HG02610 (cell line): ENCODE data around the gene SELENOK.
A peak's percentile ranks its signal among the peaks of the same experiment; 100 is the strongest.

Experiments
- ATAC-seq: cut with Tn5 transposase; IDR thresholded peaks from one replicate; pipeline ENCODE4 v1.9.1; 2021; ENCODE audit warnings: mild to moderate bottlenecking, moderate library complexity; ENCODE audit not compliant: unreplicated experiment

Gene SELENOK

DNA sequence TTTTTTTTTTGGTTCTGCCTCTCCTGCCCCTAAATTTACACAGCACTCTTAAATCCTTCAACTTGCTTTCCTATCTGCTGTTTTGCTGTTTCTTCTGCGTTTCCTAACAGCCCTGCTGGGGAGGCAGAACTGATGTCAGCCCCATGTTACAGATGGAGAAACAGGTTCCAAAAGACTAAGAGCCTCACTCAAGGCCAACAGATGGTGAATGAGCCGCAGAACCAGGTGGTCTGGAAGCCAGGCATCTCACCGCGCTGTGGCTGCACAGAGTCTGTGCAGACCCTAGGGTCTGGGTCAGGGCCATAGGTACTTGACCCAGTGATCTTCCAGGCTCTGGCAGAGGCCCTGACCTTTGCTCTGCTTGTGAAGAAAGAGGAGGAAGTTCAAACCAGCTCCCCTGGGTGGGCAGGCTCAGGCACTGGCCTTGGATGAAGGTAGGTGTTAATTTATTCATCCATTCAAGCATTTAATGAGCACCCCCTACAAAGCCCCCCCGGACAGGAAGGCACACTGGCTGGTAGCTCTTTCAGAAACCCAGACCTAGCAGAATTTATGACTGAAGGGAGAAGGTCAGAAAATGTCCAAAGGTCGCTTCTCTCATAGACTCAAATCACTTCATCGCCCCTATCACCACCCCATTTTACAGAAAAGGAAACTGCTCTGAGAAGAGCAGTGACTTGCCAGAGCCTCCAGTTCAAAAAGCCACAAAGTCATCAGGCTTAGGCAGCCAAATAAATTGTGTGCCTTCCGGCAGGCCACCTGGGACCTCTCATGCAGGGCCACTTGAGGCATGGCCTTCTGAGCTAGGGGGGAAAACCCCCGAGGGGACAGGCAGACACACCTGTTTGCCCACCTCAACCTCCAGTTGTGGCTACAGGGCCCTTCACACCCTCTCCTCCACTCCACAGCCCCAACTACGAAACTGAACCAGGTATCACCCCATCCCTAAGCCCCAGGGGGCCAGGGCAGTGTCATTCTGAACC lies 48.2 kb downstream of the SELENOK start:
- peak; percentile 34 for ATAC-seq

DNA sequence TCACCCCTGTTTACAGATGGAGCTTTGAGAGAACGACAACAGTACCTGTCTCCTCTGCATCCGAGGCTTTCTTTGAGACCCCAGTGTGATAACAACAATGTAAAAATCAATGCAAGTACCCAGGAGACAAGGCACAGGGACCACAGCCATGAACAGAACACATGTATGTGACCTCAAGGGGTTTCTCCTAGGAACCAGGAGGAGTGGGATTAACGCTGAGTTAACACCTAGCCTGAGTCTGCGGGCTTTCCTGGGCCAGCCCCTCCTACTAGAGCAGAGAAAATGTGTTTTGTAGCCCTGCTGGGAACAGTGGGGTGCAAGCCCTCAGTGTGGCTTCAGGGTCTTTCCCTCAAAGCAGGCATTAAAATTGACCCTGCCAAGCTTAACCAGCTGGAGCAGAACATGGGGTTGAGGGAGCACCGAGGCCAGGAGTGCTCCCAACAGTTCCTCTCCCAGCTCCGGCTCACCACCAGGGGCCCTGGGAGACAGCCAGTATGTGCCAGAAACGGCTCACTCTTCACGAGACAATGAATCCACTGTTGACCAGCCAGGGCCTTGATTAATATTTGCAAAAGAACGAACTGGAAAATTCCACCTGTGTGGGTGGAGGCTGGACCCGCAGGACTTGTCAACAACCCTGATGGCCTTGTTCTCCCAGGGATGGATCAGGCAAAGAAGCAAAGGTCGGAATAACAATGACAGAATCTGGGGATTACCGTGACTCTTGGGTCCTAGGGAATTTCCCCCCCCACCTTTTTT lies 49.0 kb downstream of the SELENOK start:
- ATAC-seq, result no peak

DNA sequence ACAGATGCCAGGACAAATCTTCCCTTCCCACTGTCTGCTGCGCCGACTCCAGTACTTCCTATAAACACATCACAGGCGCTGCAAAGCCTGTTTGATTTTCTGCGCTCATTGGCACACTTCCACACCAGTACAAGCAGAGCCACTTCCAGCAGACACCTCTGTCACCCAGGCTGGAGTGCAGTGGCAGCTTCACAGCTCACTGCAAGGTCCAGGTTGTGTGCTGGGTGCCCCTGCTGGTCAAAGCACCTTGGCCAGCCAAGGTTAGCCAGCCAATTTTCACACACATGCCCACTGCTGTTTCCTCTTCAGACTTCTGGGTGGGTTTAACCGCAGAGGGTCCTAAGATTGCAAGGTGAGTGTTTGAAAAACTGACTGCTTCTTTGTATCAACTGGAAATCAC lies 50.4 kb downstream of the SELENOK start:
- no peak for ATAC-seq

DNA sequence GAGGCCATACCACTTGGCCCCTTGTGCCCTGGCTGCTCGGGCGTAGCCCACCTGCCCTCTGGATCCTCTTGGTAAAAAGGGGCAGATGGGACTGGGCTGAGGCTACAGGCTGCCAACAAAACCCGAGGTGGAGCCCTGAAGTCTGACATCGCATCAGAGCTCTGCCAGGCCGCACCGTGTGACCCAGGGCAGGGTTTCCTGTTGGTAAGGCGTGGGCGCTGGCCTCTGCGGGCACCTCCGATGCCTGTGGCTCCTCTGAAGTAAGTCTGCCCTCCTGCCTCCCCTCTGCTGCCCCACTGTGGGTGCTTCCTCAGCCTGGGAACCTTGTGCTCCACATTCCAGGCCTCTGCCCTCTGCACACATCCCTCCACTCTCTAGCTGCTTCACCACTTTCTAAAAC lies 54.3 kb downstream of the SELENOK start:
- ATAC-seq, result no peak

DNA sequence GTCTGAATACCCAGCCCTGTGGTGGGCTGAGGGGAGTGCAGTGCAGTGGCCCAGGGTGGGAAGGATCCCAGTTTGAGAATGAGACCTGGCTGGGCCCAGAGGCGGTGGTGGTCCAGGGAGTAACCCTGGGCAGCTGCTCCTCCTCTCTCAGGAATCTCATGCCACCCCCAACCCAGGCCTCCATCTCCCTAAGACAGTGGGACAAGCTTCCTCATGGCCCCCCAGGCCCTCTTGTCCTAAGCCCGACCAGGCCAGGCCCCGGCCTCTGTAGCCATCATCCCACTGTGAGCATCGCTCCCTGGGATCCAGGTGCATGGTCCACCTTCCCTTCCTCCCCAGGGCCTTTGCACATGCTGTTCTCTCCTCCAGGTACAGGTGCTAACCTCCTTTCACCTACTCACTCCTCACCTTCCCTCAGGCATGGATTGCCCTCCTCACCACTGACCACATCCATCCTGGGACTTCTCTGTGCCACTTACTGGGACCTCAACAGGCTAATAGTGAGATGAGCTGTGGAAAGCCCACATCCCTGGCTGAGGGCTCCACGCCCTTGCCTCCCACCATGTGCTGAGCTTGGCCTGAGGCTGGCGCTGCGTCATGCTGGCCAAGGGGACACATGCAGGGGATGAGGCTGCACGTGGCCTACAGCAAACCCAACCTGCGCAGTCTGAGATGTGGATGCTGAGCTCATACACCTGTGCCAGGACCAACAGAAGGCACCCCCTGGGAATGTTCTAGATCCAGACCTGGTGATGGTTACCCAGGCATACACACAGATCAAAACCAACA lies 55.4 kb downstream of the SELENOK start:
- no peak for ATAC-seq

DNA sequence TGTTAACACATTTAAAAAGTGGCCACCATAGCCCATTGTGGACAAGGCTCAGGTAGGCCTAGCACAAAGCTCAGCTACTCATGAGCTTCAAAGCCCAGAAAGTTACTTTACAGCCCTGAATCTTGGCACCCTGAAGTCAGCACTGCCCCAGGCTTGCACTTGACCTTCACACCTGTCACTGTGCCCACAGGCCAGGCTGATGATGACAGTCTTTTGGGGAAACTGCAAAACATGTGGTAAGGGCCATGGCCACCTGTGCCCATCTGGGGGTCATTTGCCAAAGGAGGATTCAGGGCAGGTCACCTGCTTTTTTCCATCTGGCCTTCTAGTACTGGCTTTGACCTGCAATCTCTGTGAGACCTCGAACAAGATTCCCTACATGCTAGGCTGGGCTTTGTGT lies 56.4 kb downstream of the SELENOK start:
- no peak for ATAC-seq

DNA sequence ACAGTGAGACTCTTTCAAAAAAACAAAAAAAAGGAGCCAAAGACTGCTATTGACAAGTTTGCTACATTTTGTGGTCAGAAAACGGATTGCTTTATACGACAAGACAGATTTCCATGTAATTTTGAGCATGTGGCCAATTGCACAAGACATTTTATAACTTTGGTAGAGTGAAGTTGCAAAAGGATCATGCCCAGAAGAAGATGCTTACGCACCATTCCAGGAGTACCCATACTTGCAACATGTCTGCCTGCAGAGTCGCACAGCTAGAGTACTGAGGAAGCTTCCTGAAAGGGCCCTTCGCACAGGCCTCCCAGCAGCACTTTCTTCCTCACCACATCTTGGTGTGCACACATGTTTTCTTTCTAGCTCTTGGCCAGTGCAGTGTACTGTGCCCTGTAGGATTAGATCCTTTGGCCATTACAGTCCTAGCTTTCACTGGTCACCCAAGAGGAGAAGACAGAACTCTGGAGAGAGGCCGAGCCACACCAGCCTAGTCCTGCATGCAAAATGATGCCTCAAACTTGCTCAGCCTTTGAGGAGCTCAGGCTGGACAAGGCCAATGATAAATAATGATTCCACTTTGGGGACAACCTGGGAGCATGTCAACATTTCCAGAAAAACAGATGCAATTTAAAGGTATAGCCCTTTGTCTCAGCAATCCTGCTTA lies 57.1 kb downstream of the SELENOK start:
- no peak for ATAC-seq
